ENCODE data around the gene CDC7.
A peak's percentile ranks its signal among the peaks of the same experiment; 100 is the strongest.
"Not testable (repeated sequence)": the region's sequence is repeated elsewhere in the genome, so short reads cannot be mapped to it uniquely, and the experiment has no call there.

The CDC7 gene

GRCh38 chr1:91510754-91511153 lies 10.1 kb downstream of the CDC7 start:
- no peak for DNase-seq (ENCODE audit: low read depth in 2 of 2)

DNA sequence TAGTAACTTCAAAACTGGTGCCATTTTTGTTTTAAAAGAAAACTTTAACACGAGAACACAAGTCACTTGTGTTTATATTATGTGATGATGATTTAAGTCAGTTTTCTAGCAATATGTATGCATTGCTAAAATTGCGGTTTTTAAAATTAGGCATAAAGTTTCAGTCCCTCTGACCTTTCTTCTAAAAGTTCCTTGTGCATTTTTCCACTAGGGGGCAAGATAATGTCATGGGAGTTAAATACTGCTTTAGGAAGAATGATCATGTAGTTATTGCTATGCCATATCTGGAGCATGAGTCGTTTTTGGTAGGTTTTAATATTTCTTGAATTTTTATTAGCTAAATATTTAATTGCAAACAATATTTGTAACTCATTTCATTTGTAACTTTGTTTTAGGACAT lies 10.7 kb downstream of the CDC7 start:
- DNase-seq (ENCODE audit: low read depth in 2 of 2) = no peak

DNA sequence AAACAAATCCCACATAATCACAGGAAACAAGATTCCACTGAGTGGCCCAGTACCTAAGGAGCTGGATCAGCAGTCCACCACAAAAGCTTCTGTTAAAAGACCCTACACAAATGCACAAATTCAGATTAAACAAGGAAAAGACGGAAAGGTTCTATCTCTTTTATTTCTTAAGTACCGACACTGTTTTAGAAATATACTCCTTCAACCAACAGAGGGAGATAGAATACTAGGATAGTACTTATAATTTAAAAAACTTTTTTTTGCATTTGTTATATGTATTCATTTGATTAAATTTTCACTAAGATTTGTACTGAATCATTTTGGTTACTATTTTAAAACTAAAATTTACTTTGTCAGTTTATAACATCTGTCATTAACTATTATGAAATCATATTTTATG lies 12.5 kb downstream of the CDC7 start:
- no peak for DNase-seq (ENCODE audit: low read depth in 2 of 2)

DNA sequence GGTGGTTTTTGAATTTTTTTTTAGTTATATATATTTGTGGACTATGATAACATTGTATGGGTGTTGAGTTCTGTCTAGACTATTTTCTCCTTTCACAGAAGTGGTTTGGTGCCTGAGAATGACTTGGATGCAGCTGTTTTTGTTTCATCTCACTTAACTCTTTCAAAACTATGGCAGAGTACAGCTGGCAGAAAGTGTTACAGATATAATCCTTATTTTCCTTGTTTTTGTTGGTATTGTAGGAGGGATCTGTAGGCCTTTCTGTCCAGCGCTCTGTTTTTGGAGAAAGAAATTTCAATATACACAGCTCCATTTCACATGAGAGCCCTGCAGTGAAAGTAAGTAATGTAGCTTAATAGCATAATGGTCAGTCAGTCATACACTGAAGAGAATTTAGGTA lies 13.1 kb downstream of the CDC7 start:
- no peak for DNase-seq (ENCODE audit: low read depth in 2 of 2)

- DNase-seq (ENCODE audit: low read depth in 2 of 2) = no peak
Observed at GRCh38 chr1:91515994-91516393, 15.3 kb downstream of the CDC7 start.

GRCh38 chr1:91516605-91517004 lies 16.0 kb downstream of the CDC7 start:
- not testable (repeated sequence) for DNase-seq (ENCODE audit: low read depth in 2 of 2)

DNA sequence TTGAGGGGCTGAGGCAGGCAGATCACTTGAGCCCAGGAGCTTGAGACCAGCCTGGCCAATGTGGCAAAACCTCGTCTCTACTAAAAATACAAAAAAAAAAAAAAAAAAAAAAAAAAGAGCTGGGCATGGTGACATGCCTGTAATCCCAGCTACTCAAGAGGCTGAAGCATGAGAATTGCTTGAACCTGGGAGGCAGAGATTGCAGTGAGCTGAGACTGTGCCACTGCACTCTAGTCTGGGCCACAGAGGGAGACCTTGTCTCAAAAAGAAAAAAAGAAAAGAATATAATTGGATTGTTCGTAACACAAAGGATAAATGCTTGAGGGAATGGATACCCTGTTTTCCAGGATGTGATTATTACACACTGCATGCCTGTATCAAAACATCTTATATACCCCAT lies 18.5 kb downstream of the CDC7 start:
- DNase-seq (ENCODE audit: low read depth in 2 of 2) = not testable (repeated sequence)

GRCh38 chr1:91520942-91521507 lies 20.4 kb downstream of the CDC7 start:
- no peak for DNase-seq (ENCODE audit: low read depth in 2 of 2)

DNA sequence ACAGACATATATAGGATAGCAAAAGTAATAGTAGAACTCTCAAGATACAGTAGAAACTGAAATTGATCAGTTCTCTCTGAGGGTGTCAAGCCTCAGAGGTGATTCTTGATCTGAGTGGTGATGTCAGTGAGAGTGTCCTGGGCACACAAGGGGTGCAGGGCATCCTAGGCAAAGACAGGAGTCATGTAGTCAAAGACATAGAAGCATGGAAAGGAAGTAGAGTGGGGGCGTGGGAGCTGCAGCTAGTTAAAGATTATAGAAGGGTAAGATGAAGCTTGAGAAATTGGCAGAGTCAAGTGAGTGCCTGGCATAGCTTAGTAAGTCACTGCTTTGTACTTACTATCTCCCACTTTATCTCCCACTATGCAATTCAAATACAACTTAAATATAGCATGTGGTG lies 22.8 kb downstream of the CDC7 start:
- DNase-seq (ENCODE audit: low read depth in 2 of 2) = peak; percentile 26 to 30

DNA sequence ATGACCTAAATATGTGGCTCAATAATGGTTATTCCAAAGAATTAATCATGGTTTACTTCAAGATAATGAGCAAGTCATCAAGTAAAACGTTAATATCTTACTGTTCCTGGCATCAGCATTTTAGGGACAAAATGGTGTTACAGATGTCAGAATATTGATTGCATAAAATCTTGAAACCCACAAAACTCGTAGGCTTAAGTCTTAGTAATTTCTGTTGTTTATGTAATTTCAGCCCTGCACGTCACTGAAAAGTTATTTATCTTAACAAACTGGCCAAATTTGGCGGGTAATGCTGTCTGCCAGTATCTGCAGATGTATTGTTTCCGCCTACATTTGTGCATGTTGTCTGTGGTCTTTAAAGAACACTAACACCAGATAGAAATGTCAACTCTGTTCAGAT lies 25.8 kb downstream of the CDC7 start:
- DNase-seq (ENCODE audit: low read depth in 2 of 2) = no peak

DNA sequence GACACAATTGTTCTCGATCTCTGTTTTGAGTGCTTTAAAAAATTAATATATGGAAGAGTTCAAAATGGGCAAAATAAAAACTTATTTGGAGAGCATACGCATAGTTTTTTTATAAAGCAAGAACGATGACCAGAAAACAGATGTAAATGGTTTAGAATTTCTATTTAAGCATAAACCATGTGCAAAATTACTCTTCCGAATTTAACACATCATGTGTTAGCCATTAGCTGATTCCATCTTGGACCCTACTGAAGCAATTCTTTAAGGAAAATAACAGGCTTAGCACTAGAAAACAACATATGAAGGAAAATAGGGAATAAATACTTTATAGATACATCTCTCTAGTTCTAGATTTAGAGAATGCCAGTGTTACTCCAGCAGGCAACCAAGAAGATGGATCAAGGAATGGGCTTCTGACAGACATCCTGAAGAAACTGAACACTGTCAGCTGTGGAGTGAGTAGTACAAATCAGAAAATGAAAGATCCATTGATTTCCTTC lies 26.7 kb downstream of the CDC7 start:
- DNase-seq (ENCODE audit: low read depth in 2 of 2) = no peak

GRCh38 chr1:91527781-91528180 lies 27.1 kb downstream of the CDC7 start:
- DNase-seq (ENCODE audit: low read depth in 2 of 2) = no peak

- DNase-seq (ENCODE audit: low read depth in 2 of 2) = no peak
Observed at GRCh38 chr1:91529856-91530255, 29.2 kb downstream of the CDC7 start.

- no peak for DNase-seq (ENCODE audit: low read depth in 2 of 2)
Observed at GRCh38 chr1:91533361-91534024, 32.8 kb downstream of the CDC7 start.

GRCh38 chr1:91535441-91535840 lies 34.8 kb downstream of the CDC7 start:
- DNase-seq (ENCODE audit: low read depth in 2 of 2) = no peak

DNA sequence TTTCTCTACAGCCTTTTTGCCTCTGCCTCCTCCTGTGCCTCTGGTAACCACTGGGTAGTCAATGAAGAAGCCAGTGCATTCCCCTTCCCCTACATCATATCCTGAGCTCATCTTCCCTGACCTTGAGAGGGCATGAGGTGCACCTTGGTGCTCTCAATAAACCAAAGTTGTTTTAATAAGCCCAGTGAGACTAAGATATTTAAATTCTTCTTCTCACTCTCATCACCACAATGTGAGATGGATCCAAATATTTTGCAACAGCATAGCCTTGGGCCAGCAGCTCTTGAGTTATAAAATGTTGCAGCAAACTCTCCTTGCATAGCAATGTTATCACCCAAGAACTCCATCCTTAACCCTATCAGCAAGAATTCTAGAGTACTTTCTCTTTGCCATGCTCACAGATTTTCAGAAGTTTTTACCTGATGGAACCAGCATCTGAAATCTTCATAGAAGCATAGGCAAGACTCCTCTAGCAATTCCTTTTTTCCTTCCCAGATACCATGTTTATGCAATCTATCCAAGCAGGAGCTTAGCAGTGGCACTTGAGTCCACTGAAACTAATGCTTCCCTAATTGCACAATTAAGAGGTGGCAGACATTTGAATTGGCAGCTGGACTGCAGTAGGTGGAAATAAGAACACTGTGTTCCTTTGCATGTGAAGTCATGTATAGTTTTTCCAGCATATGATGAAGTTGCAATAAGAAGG lies 36.8 kb downstream of the CDC7 start:
- DNase-seq (ENCODE audit: low read depth in 2 of 2) = no peak

DNA sequence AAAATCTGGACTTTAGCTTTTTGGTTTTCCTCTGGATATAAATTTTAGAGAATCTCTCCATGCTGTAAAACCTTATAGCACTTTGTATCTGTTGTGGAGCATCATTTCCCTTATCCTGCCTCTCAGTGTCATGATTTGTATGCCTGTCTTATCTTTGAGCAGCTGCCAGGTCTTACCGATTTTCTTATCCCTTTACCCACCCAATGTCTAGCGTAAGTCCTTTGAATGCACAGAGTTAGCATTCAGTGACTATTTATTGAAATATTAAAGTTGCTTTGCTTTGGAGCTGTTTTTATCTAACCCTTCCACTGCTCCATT lies 37.3 kb downstream of the CDC7 start:
- DNase-seq (ENCODE audit: low read depth in 2 of 2) = no peak

GRCh38 chr1:91540910-91541309 lies 40.3 kb downstream of the CDC7 start:
- no peak for DNase-seq (ENCODE audit: low read depth in 2 of 2)

DNA sequence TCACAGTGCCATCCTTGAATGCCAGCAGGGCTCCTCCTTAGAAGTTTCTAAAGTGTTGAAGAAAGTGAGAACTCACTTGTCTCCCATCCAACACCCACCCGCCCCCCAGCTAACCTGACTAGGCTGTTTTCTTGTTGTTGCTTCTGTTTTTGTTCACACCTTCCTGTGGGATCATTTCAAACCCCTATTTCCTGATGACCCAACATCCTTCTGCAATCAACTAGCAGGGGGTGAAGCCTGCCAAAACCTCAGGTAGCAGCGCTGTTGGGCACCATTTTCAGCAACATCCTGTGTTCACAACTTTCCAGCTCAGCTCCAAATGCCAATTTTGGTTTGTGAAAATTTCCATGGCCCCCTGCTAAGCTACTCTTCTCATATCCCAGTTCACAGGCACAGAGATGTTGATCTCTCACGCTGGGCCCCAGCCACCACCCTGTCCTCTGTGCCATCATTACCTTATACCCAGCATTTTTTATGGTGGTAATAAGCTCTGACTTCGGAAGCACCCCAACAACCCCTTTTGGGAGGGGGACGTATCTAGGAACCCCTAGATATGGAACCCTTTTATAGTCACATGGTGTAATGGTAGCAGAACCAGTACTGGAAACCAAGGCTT lies 41.4 kb downstream of the CDC7 start:
- no peak for DNase-seq (ENCODE audit: low read depth in 2 of 2)

DNA sequence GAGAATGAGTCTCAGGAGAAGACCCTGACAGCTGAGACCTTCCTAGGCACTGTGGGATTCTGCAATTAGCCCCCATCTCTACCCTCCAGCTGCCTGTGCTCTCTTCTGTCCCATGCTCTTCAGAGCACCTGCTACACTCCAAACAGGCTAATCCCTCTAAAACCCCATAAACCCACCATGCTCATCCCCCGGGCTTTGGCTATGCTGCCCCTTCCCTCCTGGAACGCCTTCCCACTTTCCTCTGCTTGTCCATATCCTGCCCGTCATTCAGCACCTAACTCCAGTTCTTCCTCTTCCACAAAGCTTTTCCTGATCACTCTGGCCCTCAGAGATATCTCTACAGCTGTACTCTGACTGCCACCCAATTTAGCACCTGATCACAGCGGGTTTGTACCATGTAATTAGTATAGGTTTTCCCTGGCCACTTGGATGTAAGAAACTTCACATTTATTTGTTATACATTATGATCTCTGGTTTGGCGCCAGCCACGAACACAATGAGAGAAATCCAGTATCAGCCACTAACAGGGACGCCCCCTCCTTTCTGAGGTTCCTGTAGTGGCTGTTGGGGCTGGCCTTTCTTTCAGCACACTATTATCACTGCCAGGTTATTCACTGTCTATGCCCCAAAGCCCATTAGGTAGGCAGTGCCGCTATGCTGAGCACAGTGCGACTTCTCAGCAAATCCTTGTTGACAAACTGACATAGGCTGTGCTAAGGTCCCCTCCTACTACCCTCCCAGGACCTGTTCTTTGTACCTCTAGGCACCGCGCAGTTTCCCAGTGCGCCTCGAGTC lies 45.1 kb downstream of the CDC7 start:
- no peak for DNase-seq (ENCODE audit: low read depth in 2 of 2)

- no peak for DNase-seq (ENCODE audit: low read depth in 2 of 2)
Observed at GRCh38 chr1:91546301-91546581, 45.6 kb downstream of the CDC7 start.

- no peak for DNase-seq (ENCODE audit: low read depth in 2 of 2)
Observed at GRCh38 chr1:91546876-91547275, 46.2 kb downstream of the CDC7 start.

Data from stimulated activated CD8-positive, alpha-beta memory T cell treated with anti-CD3 and anti-CD28 coated beads, Interleukin-15, amount 100 ng/mL, for 48 hours (primary cell).